Left lung (tissue), 10 donors: ENCODE data around the gene PLA2G4D. TPM values are rescaled to one million over a fixed set of nuclear protein-coding genes. Genes with fewer than 3 reads are reported as not detected.

Experiments
- ATAC-seq: fragments of 200-7000 bp; cut with Tn5 transposase; one replicate; pipeline ENCODE4 v1.9.1; 2020; ENCODE audit warnings: moderate library complexity
- DNase-seq, 4 donors: peaks; one replicate each; pipeline ENCODE4 v3.0.0-alpha.2; 2013 to 2020
- H3K27ac ChIP-seq, 2 donors: fragments of 200-600 bp; sonication (generic) in 1 of 2; one replicate each; pipeline versions ENCODE4 v1.5.0 to v1.8.0; 2020 to 2021
- H3K27me3 ChIP-seq, 2 donors: fragments of 200-600 bp; sonication (generic) in 1 of 2; one replicate each; pipeline versions ENCODE4 v1.5.0 to v1.8.0; 2020 to 2021
- H3K36me3 ChIP-seq, 2 donors: fragments of 200-600 bp; sonication (generic) in 1 of 2; one replicate each; pipeline versions ENCODE4 v1.5.0 to v1.8.0; 2020 to 2021
- H3K4me1 ChIP-seq, 2 donors: fragments of 200-600 bp; one replicate each; pipeline ENCODE4 v1.8.0; 2021
- H3K4me3 ChIP-seq, 2 donors: fragments of 200-600 bp; sonication (generic) in 1 of 2; one replicate each; pipeline versions ENCODE4 v1.5.0 to v1.8.0; 2020 to 2021; ENCODE audit warnings: mild to moderate bottlenecking in 1 of 2
- H3K9me3 ChIP-seq, 2 donors: fragments of 200-600 bp; sonication (generic) in 1 of 2; one replicate each; pipeline versions ENCODE4 v1.5.0 to v1.8.0; 2020 to 2021
- CTCF ChIP-seq, 2 donors: fragments of 200-600 bp; sonication (generic) in 1 of 2; IDR thresholded peaks; one replicate each; pipeline versions ENCODE4 v1.5.0 to v1.8.0; 2021; ENCODE audit warnings: antibody characterized with exemption in 2 of 2
- intact Hi-C, 2 donors: fragments of 100-400 bp; cut with DNase I; formaldehyde crosslinking; loops; one replicate each; pipeline versions ENCODE4 v1.11.2 to v1.14.2; 2022
- polyA plus RNA-seq, 6 donors: library from polyadenylated mRNA; unstranded; fragments of 120-200 nt; gene quantifications; one replicate each; pipeline ENCODE4 v1.2.1, GENCODE V29; 2013; ENCODE audit not compliant: insufficient read length in 6 of 6
- total RNA-seq, 2 donors: library from RNA; stranded (reverse); fragmentation: NEBNext Ultra II Directional; extraction: Animal tissue kit (Norgen Biotek cat#: 25700); gene quantifications; one replicate each; pipeline ENCODE4 v1.2.1, GENCODE V29; 2021
- donor health status: DM: no; HTN: yes; CAD: no.
- donor health status: DM: no; HTN: no; CAD: no.

PLA2G4D gene
- total and polyA plus RNA-seq, 8 donors = 0.06 to 0.17 (median 0.13) TPM

- Histone ChIP-seq H3K36me3 (no peaks in the 10 kb centered on the region), H3K27me3 (no peaks in the 10 kb centered on the region), H3K9me3 (no peaks in the 10 kb centered on the region), H3K27ac (no peak overlapping the region), H3K4me3 (no peak overlapping the region), H3K4me1 (peaks cover 0 to 6% of the 10 kb centered on the region in 2 donors)
- no peak for DNase-seq
- TF ChIP-seq CTCF (IDR thresholded peaks at IDR 0.05) = no peak
- intact Hi-C loops = loop anchor here in 1 of 2 donors (5.0 kb wide), 1 partner anchor 68 kb away; no protein-coding TSS in a partner anchor
- no peak for ATAC-seq
These were observed 25.3 kb downstream of the PLA2G4D start for GRCh38 chr15:42069025-42069424.

- peak in 1 of 4 donors; percentile 19 for DNase-seq
- intact Hi-C loops = loop anchor here in 1 of 2 donors (5.0 kb wide), 1 partner anchor 69 kb away; no protein-coding TSS in a partner anchor
- no peak for TF ChIP-seq CTCF (IDR thresholded peaks at IDR 0.05)
- Histone ChIP-seq H3K4me1 (peaks cover 0 to 6% of the 10 kb centered on the region in 2 donors), H3K9me3 (no peaks in the 10 kb centered on the region), H3K27me3 (no peaks in the 10 kb centered on the region), H3K4me3 (no peak overlapping the region), H3K36me3 (no peaks in the 10 kb centered on the region), H3K27ac (no peak overlapping the region)
- no peak for ATAC-seq
These were observed 25.8 kb downstream of the PLA2G4D start for GRCh38 chr15:42068601-42069000.

GRCh38 chr15:42066764-42067415, 27.5 kb downstream of the PLA2G4D start:
- no peak for TF ChIP-seq CTCF (IDR thresholded peaks at IDR 0.05)
- no peak overlapping the region for H3K27ac ChIP-seq
- no peaks in the 10 kb centered on the region for H3K36me3 ChIP-seq
- no peaks in the 10 kb centered on the region for H3K9me3 ChIP-seq
- intact Hi-C loops = loop anchor here in 1 of 2 donors (5.0 kb wide), 1 partner anchor 70 kb away; no protein-coding TSS in a partner anchor
- H3K4me1 ChIP-seq = peaks cover 0 to 6% of the 10 kb centered on the region in 2 donors
- ATAC-seq = no peak
- no peak overlapping the region for H3K4me3 ChIP-seq
- H3K27me3 ChIP-seq = no peaks in the 10 kb centered on the region
- no peak for DNase-seq

- Histone ChIP-seq H3K4me1 (peaks cover 0 to 6% of the 10 kb centered on the region in 2 donors), H3K4me3 (no peak overlapping the region), H3K27me3 (no peaks in the 10 kb centered on the region), H3K27ac (no peak overlapping the region), H3K36me3 (no peaks in the 10 kb centered on the region), H3K9me3 (no peaks in the 10 kb centered on the region)
- ATAC-seq (no peak), DNase-seq (no peak)
- TF ChIP-seq CTCF (IDR thresholded peaks at IDR 0.05) = no peak
- intact Hi-C loops = loop anchor here in 1 of 2 donors (5.0 kb wide), 1 partner anchor 72 kb away; no protein-coding TSS in a partner anchor
These were observed 28.9 kb downstream of the PLA2G4D start for GRCh38 chr15:42065468-42065867.

GRCh38 chr15:42065033-42065432, 29.3 kb downstream of the PLA2G4D start:
- Histone ChIP-seq H3K4me1 (peaks cover 0 to 9% of the 10 kb centered on the region in 2 donors), H3K36me3 (no peaks in the 10 kb centered on the region), H3K27me3 (no peaks in the 10 kb centered on the region), H3K4me3 (no peak overlapping the region), H3K9me3 (no peaks in the 10 kb centered on the region), H3K27ac (no peak overlapping the region)
- no peak for TF ChIP-seq CTCF (IDR thresholded peaks at IDR 0.05)
- DNase-seq (peak in 2 of 4 donors; percentile 36 to 40), ATAC-seq (peak; percentile 9)
- intact Hi-C loops = loop anchor here in 1 of 2 donors (5.0 kb wide), 1 partner anchor 72 kb away; no protein-coding TSS in a partner anchor
